Urothelium cell line (cell line): ENCODE results near the gene HS6ST2.

Experiments
- DNase-seq: peaks from one replicate; pipeline ENCODE4 v3.0.0; 2011; ENCODE audit warnings: low spot score, mixed read lengths
- FAIRE-seq: peaks from 2 replicates; lab custom pipeline; 2011; peaks lifted over from hg19 to GRCh38; lab: Jason Lieb, UNC

The HS6ST2 gene

GRCh38 chrX:132576939-132577338 lies 381.5 kb downstream of the HS6ST2 start:
- DNase-seq = no peak
- FAIRE-seq = no peak
